GM23248 (cell line): Measurements from ENCODE around the gene METTL9.
"Not testable (repeated sequence)": the region's sequence is repeated elsewhere in the genome, so short reads cannot be mapped to it uniquely, and the experiment has no call there.

ENCODE experiments used
- EZH2 ChIP-seq: fragments of 200-600 bp; sonication (generic); IDR thresholded peaks from 2 replicates; pipeline ENCODE4 v1.6.1; 2018; ENCODE audit warnings: antibody characterized with exemption, mild to moderate bottlenecking; ENCODE audit not compliant: insufficient read depth, poor library complexity, severe bottlenecking
- EZH2phosphoT487 ChIP-seq: fragments of 200-600 bp; sonication (generic); IDR thresholded peaks from 2 replicates; pipeline ENCODE4 v1.6.1; 2018; ENCODE audit warnings: antibody characterized with exemption, moderate library complexity, mild to moderate bottlenecking, low read depth; ENCODE audit not compliant: insufficient read depth

GRCh38 chr16:21573506-21573905, 25.9 kb upstream of the METTL9 start:
- TF ChIP-seq EZH2, EZH2phosphoT487: not testable (repeated sequence)
